K562 (cell line): ENCODE results near the gene HIVEP2.

Experiments
- ADNP ChIP-seq: fragments of 200-800 bp; sonication (Bioruptor generic); IDR thresholded peaks from 2 replicates; pipeline ENCODE4 v1.6.1; 2016; ENCODE audit warnings: missing genetic modification characterization, missing compliant biosample characterization
- CEBPB ChIP-seq: fragments of 450-650 bp; IDR thresholded peaks from 2 replicates; pipeline ENCODE4 v1.6.1; 2016; ENCODE audit warnings: missing genetic modification characterization, missing compliant biosample characterization
- CREM ChIP-seq: IDR thresholded peaks from 2 replicates; pipeline ENCODE4 v1.6.1; 2014; ENCODE audit warnings: antibody characterized with exemption, low read depth
- EGR1 ChIP-seq: fragments of 450-650 bp; conservative IDR thresholded peaks from 2 replicates; pipeline ENCODE4 v1.6.1; 2017; ENCODE audit warnings: mild to moderate bottlenecking
- GTF2F1 ChIP-seq: IDR thresholded peaks from 2 replicates; pipeline ENCODE4 v1.6.1; 2011; ENCODE audit warnings: low read depth, low read length, improper control_type of control experiment
- MED1 ChIP-seq: sonication (generic); formaldehyde crosslinking; IDR thresholded peaks from 2 replicates; pipeline ENCODE4 v1.8.1; 2023; ENCODE audit warnings: missing genetic modification reagents, borderline replicate concordance
- POLR2A ChIP-seq: fragments of 450-650 bp; conservative IDR thresholded peaks from 2 replicates; pipeline ENCODE4 v1.6.1; 2016
- RBM15 ChIP-seq: fragments of 200-400 bp; formaldehyde crosslinking; IDR thresholded peaks from 2 replicates; pipeline ENCODE4 v1.6.1; 2018; ENCODE audit warnings: mild to moderate bottlenecking, low read length, moderate library complexity; ENCODE audit not compliant: insufficient read depth
- SRSF3 ChIP-seq: fragments of 200-400 bp; formaldehyde crosslinking; IDR thresholded peaks from 2 replicates; pipeline ENCODE4 v1.6.1; 2016; ENCODE audit warnings: mild to moderate bottlenecking, low read length, moderate library complexity; ENCODE audit not compliant: insufficient read depth
- ZKSCAN8 ChIP-seq: fragments of 200-800 bp; sonication (Bioruptor generic); IDR thresholded peaks from 2 replicates; pipeline ENCODE4 v1.6.1; 2016; ENCODE audit warnings: missing genetic modification characterization, missing compliant biosample characterization
- ZNF263 ChIP-seq: sonication (generic); formaldehyde crosslinking; IDR thresholded peaks from 2 replicates; pipeline ENCODE4 v1.8.0; 2022; ENCODE audit warnings: mild to moderate bottlenecking, missing genetic modification reagents, borderline replicate concordance
- TF ChIP-seq, protein P1 (sequence below), 3 experiments: fragments of 200-800 bp in 1 of 3; fragments of 250-450 bp in 1 of 3; fragments of 450-650 bp in 1 of 3; sonication (Bioruptor Pico) in 1 of 3; sonication (Bioruptor generic) in 1 of 3; formaldehyde crosslinking in 1 of 3; IDR thresholded peaks; 2 replicates each; pipeline versions ENCODE4 v1.6.1 to v1.8.0; 2016 to 2022; ENCODE audit warnings: mild to moderate bottlenecking in 2 of 3, missing genetic modification characterization in 2 of 3, missing compliant biosample characterization in 1 of 3, moderate library complexity in 1 of 3
- TF ChIP-seq, protein P2 (sequence below), 3 experiments: IDR thresholded peaks in 2 of 3; conservative IDR thresholded peaks in 1 of 3; 2 replicates each; pipeline ENCODE4 v1.5.1; 2011 to 2012; ENCODE audit warnings: low read length in 3 of 3, mild to moderate bottlenecking in 3 of 3, control low read depth in 2 of 3, improper control_type of control experiment in 1 of 3, inconsistent platforms in 1 of 3, low read depth in 1 of 3, mixed read lengths in 1 of 3, moderate library complexity in 1 of 3; ENCODE audit not compliant: insufficient read depth in 2 of 3
- TF ChIP-seq, protein P3 (sequence below): sonication (generic); formaldehyde crosslinking; IDR thresholded peaks from 2 replicates; pipeline ENCODE4 v1.9.0; 2022; ENCODE audit warnings: mild to moderate bottlenecking, missing genetic modification reagents

DNA sequence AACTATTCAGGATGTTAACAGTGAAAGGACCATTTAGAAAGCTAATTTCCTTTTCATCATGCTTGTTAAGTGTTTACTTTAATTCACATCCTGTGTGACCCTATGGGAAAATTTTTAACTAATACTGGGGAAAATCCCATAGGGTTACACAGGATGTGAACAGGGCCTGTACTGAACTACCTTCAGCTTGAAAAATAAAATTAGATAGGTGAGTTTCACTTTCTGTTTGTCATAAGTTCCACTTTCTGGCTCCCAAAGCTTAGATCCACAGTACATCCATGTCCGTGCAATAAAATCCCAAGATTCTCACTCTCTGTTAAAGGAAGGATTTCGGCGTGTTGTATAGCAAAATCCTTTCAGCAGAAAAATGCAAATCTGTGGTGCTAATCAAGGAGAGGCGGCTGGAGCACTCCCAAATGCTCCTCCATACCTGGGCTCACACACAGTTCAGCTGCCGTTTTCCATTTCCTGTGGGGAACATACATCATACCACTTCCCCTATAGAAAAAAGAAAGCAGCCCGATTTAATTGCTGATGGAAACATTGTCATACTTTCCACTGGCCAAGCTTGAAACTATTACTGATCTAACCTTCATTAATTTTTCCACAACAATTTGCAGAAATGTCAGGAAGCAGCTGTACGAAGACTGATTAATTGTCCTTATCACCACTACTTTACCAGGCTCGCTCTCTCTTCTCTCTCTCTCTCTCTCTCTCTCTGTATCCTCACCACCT lies 125.2 kb downstream of the HIVEP2 start:
- TF ChIP-seq RBM15 (no peak), ZNF263 (CRISPR knock-in tag) (no peak), CEBPB (no peak), SRSF3 (no peak), POLR2A (no peak), EGR1 (no peak), MED1 (CRISPR knock-in tag) (no peak), CREM (no peak), GTF2F1 (no peak), ZKSCAN8 (CRISPR knock-in tag) (no peak), ADNP (tag) (no peak)
- TF ChIP-seq, protein P1, sequence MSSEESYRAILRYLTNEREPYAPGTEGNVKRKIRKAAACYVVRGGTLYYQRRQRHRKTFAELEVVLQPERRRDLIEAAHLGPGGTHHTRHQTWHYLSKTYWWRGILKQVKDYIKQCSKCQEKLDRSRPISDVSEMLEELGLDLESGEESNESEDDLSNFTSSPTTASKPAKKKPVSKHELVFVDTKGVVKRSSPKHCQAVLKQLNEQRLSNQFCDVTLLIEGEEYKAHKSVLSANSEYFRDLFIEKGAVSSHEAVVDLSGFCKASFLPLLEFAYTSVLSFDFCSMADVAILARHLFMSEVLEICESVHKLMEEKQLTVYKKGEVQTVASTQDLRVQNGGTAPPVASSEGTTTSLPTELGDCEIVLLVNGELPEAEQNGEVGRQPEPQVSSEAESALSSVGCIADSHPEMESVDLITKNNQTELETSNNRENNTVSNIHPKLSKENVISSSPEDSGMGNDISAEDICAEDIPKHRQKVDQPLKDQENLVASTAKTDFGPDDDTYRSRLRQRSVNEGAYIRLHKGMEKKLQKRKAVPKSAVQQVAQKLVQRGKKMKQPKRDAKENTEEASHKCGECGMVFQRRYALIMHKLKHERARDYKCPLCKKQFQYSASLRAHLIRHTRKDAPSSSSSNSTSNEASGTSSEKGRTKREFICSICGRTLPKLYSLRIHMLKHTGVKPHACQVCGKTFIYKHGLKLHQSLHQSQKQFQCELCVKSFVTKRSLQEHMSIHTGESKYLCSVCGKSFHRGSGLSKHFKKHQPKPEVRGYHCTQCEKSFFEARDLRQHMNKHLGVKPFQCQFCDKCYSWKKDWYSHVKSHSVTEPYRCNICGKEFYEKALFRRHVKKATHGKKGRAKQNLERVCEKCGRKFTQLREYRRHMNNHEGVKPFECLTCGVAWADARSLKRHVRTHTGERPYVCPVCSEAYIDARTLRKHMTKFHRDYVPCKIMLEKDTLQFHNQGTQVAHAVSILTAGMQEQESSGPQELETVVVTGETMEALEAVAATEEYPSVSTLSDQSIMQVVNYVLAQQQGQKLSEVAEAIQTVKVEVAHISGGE (CRISPR knock-in tag; IDR thresholded peaks at IDR 0.05), result no peak
- TF ChIP-seq, protein P2, sequence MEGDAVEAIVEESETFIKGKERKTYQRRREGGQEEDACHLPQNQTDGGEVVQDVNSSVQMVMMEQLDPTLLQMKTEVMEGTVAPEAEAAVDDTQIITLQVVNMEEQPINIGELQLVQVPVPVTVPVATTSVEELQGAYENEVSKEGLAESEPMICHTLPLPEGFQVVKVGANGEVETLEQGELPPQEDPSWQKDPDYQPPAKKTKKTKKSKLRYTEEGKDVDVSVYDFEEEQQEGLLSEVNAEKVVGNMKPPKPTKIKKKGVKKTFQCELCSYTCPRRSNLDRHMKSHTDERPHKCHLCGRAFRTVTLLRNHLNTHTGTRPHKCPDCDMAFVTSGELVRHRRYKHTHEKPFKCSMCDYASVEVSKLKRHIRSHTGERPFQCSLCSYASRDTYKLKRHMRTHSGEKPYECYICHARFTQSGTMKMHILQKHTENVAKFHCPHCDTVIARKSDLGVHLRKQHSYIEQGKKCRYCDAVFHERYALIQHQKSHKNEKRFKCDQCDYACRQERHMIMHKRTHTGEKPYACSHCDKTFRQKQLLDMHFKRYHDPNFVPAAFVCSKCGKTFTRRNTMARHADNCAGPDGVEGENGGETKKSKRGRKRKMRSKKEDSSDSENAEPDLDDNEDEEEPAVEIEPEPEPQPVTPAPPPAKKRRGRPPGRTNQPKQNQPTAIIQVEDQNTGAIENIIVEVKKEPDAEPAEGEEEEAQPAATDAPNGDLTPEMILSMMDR (IDR thresholded peaks at IDR 0.05 in 2 of 3, conservative IDR thresholded peaks at IDR 0.05 in 1 of 3; ENCODE audit: insufficient read depth in 2 of 3, low read depth in 1 of 3, low read length in 3 of 3), result no peak
- TF ChIP-seq, protein P3, sequence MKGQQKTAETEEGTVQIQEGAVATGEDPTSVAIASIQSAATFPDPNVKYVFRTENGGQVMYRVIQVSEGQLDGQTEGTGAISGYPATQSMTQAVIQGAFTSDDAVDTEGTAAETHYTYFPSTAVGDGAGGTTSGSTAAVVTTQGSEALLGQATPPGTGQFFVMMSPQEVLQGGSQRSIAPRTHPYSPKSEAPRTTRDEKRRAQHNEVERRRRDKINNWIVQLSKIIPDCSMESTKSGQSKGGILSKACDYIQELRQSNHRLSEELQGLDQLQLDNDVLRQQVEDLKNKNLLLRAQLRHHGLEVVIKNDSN (CRISPR knock-in tag), result no peak
